ENCODE results near the gene JPH3.

The JPH3 gene

DNA sequence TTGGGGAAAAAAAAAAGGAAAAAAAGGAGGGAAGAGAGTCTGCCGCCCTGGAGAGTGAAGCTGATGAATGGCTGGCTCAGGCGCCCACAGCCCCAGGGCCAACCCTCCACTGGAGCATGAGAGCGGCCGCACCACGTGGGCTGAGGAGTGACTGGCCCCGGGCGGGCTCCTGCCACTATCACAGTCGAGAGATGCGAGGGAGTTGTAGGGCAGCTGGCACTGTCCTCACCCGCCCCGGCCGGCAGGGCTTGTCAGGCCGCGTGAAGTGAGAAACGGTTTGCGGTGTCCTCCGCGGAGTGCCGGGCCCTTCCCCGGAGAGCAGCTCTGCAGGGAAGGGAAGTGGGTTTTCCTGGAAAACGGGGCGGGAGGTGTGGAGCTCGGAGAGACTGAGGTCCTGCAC lies 45.9 kb downstream of the JPH3 start:
- Histone ChIP-seq H3K4me3 (ENCODE audit: low read depth in 1 of 2, low read length in 2 of 2) (no peak overlapping the region), H3K36me3 (ENCODE audit: control insufficient read depth in 1 of 2, insufficient read depth in 2 of 2, low read length in 2 of 2) (no peaks in the 10 kb centered on the region), H3K27ac (ENCODE audit: low read depth, low read length) (no peak overlapping the region), H3K27me3 (ENCODE audit: control insufficient read depth in 1 of 2, insufficient read depth in 2 of 2, low read length in 2 of 2) (peaks cover 17 to 28% of the 10 kb centered on the region in 2 donors), H3K9ac (ENCODE audit: low read depth in 1 of 2, low read length in 2 of 2) (no peak overlapping the region), H3K4me1 (ENCODE audit: control insufficient read depth in 1 of 2, insufficient read depth in 2 of 2, low read length in 2 of 2) (peaks cover 9 to 12% of the 10 kb centered on the region in 2 donors), H3K9me3 (ENCODE audit: control insufficient read depth in 1 of 2, low read length in 2 of 2) (no peaks in the 10 kb centered on the region)

DNA sequence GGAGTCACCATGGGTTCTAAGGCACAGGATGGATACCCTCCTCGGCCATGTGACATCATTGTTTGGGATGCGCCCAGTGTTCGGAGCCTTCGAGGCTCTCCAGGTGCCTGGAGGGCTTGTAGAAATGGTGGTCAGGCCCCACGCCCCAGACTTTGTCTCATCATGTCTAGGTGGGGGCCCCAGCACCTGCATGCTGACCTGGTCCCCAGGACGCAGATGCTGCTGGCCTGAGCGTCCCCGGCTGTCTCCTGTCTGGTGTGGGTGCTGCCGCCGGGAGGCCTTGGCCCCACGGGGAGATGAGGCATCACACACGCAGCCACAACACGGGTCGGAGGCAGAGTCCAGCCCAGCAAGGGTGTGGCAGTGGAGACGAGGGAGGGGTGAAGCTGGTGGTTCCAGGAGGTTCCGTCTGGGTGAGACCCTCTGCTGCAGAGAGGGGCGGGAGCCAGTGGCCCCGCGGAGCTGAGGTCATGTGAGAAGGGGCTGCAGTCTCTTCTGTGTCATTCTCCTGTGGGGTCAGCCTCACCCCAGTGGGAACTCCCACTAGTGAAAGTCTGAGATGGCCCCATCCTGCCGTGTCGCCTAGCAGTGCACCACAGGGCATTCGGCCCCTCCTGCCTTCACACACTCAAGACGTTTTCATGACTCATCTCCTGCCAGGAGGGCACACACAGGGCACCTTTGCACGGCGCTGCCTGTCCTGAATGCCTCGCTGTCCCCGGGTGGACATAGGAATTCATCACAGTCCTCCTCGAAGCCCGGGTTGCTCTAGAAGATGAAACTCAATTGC lies 46.6 kb downstream of the JPH3 start:
- H3K4me1 ChIP-seq (ENCODE audit: control insufficient read depth in 1 of 2, insufficient read depth in 2 of 2, low read length in 2 of 2), result peaks cover 9 to 12% of the 10 kb centered on the region in 2 donors
- no peak overlapping the region for H3K9ac ChIP-seq (ENCODE audit: low read depth in 1 of 2, low read length in 2 of 2)
- H3K9me3 ChIP-seq (ENCODE audit: control insufficient read depth in 1 of 2, low read length in 2 of 2), result no peaks in the 10 kb centered on the region
- H3K36me3 ChIP-seq (ENCODE audit: control insufficient read depth in 1 of 2, insufficient read depth in 2 of 2, low read length in 2 of 2), result no peaks in the 10 kb centered on the region
- peaks cover 17 to 28% of the 10 kb centered on the region in 2 donors for H3K27me3 ChIP-seq (ENCODE audit: control insufficient read depth in 1 of 2, insufficient read depth in 2 of 2, low read length in 2 of 2)
- H3K4me3 ChIP-seq (ENCODE audit: low read depth in 1 of 2, low read length in 2 of 2), result no peak overlapping the region
- H3K27ac ChIP-seq (ENCODE audit: low read depth, low read length), result no peak overlapping the region

DNA sequence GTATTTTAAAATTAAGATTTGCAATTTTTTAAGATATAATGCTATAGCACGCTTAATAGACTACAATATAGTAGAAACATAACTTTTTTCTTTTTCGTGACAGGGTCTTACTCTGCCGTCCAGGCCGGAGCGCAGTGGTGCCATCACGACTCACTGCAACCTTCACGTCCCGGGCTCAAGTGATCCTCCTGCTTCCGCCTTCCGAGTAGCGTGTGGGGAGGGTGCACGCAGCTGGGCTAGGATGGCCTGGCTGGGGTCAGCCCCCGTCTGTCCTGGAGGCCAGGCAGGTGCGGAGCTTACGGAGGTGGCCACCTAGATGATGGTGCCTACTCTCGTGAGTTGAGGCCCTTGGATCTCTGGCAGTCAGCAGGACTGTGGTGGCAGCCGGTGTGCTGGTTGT lies 50.1 kb downstream of the JPH3 start:
- no peak overlapping the region for H3K4me3 ChIP-seq (ENCODE audit: low read depth in 1 of 2, low read length in 2 of 2)
- no peaks in the 10 kb centered on the region for H3K4me1 ChIP-seq (ENCODE audit: control insufficient read depth in 1 of 2, insufficient read depth in 2 of 2, low read length in 2 of 2)
- no peak overlapping the region for H3K9ac ChIP-seq (ENCODE audit: low read depth in 1 of 2, low read length in 2 of 2)
- H3K27me3 ChIP-seq (ENCODE audit: control insufficient read depth in 1 of 2, insufficient read depth in 2 of 2, low read length in 2 of 2), result peaks cover 17 to 28% of the 10 kb centered on the region in 2 donors
- no peak overlapping the region for H3K27ac ChIP-seq (ENCODE audit: low read depth, low read length)
- H3K36me3 ChIP-seq (ENCODE audit: control insufficient read depth in 1 of 2, insufficient read depth in 2 of 2, low read length in 2 of 2), result no peaks in the 10 kb centered on the region
- no peaks in the 10 kb centered on the region for H3K9me3 ChIP-seq (ENCODE audit: control insufficient read depth in 1 of 2, low read length in 2 of 2)

DNA sequence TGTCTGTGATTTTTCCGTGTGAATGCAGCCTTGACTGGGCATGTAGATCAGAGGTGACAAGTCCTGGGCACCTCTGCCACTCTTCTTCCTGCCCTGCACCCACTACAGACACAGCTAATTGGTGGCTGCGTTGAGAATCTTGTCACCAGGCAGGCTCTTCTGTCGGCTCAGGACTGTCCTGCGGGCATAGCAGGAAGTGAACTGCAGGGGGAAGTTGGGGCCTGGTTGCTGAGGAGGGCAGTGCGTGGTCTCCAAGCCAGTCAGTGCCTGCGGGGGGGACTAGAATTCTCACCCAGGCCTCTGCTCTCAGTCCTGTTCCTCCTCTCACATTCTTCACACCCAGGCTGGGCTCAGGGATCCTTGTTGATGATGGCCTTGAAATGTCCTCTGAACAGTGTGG lies 50.5 kb downstream of the JPH3 start:
- H3K36me3 ChIP-seq (ENCODE audit: control insufficient read depth in 1 of 2, insufficient read depth in 2 of 2, low read length in 2 of 2), result no peaks in the 10 kb centered on the region
- H3K27me3 ChIP-seq (ENCODE audit: control insufficient read depth in 1 of 2, insufficient read depth in 2 of 2, low read length in 2 of 2), result peaks cover 17 to 26% of the 10 kb centered on the region in 2 donors
- no peaks in the 10 kb centered on the region for H3K9me3 ChIP-seq (ENCODE audit: control insufficient read depth in 1 of 2, low read length in 2 of 2)
- H3K9ac ChIP-seq (ENCODE audit: low read depth in 1 of 2, low read length in 2 of 2), result no peak overlapping the region
- H3K27ac ChIP-seq (ENCODE audit: low read depth, low read length), result no peak overlapping the region
- no peaks in the 10 kb centered on the region for H3K4me1 ChIP-seq (ENCODE audit: control insufficient read depth in 1 of 2, insufficient read depth in 2 of 2, low read length in 2 of 2)
- H3K4me3 ChIP-seq (ENCODE audit: low read depth in 1 of 2, low read length in 2 of 2), result no peak overlapping the region

DNA sequence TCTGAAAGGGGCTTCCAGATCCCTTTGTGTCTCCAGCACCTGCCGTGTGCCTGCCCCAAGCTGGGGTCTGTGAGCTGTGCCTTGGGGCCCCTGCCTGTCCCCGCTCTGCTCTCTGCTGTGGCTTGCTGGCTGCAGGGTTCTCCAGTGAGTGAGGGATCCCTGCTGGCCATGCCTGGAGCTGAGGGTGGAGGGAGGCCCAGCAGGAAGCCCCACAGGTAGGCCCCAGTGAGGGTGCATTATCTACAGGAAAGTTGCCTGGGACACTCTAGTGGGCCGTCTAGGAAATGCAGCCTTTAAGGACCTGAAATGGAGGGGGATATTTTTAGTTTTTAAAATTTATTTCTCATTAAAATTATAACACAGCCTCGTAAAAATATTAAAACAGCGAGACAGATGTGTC lies 50.9 kb downstream of the JPH3 start:
- Histone ChIP-seq H3K27ac (ENCODE audit: low read depth, low read length) (no peak overlapping the region), H3K36me3 (ENCODE audit: control insufficient read depth in 1 of 2, insufficient read depth in 2 of 2, low read length in 2 of 2) (no peaks in the 10 kb centered on the region), H3K9ac (ENCODE audit: low read depth in 1 of 2, low read length in 2 of 2) (no peak overlapping the region), H3K4me1 (ENCODE audit: control insufficient read depth in 1 of 2, insufficient read depth in 2 of 2, low read length in 2 of 2) (no peaks in the 10 kb centered on the region), H3K4me3 (ENCODE audit: low read depth in 1 of 2, low read length in 2 of 2) (no peak overlapping the region), H3K9me3 (ENCODE audit: control insufficient read depth in 1 of 2, low read length in 2 of 2) (no peaks in the 10 kb centered on the region), H3K27me3 (ENCODE audit: control insufficient read depth in 1 of 2, insufficient read depth in 2 of 2, low read length in 2 of 2) (peaks cover 17 to 22% of the 10 kb centered on the region in 2 donors)

DNA sequence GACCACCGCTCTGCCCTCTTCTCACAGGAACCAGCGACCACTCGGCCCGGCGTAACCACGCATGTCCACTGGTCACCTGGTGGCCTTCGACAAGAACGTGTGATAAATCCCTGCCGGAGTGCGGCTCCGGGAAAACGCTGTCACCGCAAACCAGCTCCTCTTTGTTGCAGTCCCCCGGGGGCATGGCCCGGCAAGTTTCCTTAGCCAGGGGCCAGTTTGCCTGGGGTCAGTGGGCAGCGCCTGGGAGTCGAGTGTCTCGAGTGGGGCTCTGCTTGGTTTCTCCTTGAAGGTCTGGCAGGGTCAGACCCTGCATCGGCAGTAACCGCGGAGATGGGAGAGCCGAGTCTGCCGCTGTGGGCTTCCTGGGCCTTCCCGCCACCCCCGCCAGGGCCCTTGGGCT lies 52.5 kb downstream of the JPH3 start:
- H3K9ac ChIP-seq (ENCODE audit: low read depth in 1 of 2, low read length in 2 of 2), result no peak overlapping the region
- no peaks in the 10 kb centered on the region for H3K36me3 ChIP-seq (ENCODE audit: control insufficient read depth in 1 of 2, insufficient read depth in 2 of 2, low read length in 2 of 2)
- no peaks in the 10 kb centered on the region for H3K9me3 ChIP-seq (ENCODE audit: control insufficient read depth in 1 of 2, low read length in 2 of 2)
- no peaks in the 10 kb centered on the region for H3K4me1 ChIP-seq (ENCODE audit: control insufficient read depth in 1 of 2, insufficient read depth in 2 of 2, low read length in 2 of 2)
- no peak overlapping the region for H3K4me3 ChIP-seq (ENCODE audit: low read depth in 1 of 2, low read length in 2 of 2)
- H3K27ac ChIP-seq (ENCODE audit: low read depth, low read length), result no peak overlapping the region
- peaks cover 2 to 6% of the 10 kb centered on the region in 2 donors for H3K27me3 ChIP-seq (ENCODE audit: control insufficient read depth in 1 of 2, insufficient read depth in 2 of 2, low read length in 2 of 2)

DNA sequence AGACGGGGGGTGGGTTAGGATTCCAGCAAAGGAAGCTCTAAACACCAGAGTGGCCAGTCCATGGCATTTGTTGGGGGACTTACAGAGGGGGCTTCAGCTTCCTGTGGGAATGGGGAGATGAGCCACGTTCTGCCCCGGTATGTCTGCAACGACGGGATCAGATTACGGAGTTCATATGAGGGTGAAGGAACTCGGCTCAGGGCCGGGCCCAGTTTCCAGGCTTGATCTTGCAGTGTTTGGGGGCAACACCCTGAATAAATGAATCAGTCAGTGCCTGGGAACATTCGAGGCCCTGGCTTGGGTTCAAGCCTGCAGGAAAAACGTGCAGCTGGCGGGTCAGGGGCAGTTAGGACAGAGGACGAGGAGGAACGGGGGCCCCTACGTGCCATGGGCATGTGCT lies 54.0 kb downstream of the JPH3 start:
- H3K36me3 ChIP-seq (ENCODE audit: control insufficient read depth in 1 of 2, insufficient read depth in 2 of 2, low read length in 2 of 2), result no peaks in the 10 kb centered on the region
- no peak overlapping the region for H3K9ac ChIP-seq (ENCODE audit: low read depth in 1 of 2, low read length in 2 of 2)
- H3K27me3 ChIP-seq (ENCODE audit: control insufficient read depth in 1 of 2, insufficient read depth in 2 of 2, low read length in 2 of 2), result peaks cover 0 to 2% of the 10 kb centered on the region in 2 donors
- H3K4me1 ChIP-seq (ENCODE audit: control insufficient read depth in 1 of 2, insufficient read depth in 2 of 2, low read length in 2 of 2), result no peaks in the 10 kb centered on the region
- H3K27ac ChIP-seq (ENCODE audit: low read depth, low read length), result no peak overlapping the region
- H3K4me3 ChIP-seq (ENCODE audit: low read depth in 1 of 2, low read length in 2 of 2), result no peak overlapping the region
- H3K9me3 ChIP-seq (ENCODE audit: control insufficient read depth in 1 of 2, low read length in 2 of 2), result no peaks in the 10 kb centered on the region

DNA sequence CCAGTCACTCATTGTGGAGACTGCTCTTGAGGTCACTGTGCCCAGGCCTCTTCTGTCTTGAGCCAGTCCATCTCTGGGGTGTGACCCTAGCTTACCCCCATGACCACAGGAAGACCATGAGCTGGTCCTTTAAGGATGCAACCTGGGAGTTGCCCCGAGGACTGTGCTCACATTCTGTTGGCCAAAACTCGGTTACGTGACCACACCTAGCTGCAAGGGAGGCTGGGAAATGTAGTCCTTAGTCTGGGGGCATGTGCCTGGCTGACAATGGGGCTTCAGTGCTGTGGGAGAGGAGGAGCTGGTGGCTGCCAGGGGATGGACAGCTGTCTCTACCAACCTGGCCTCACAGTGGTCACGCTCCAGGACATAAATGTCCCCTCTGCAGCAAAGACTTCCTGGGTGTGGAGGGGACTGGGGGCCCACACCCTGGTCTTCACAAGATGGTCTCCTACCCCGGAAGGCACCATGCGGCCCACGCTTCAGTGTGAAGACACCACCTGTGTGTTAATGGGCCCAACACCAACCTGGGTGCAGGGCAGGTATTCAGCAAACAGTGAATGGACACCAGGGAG lies 55.4 kb downstream of the JPH3 start:
- H3K4me1 ChIP-seq (ENCODE audit: control insufficient read depth in 1 of 2, insufficient read depth in 2 of 2, low read length in 2 of 2), result peaks cover 0 to 4% of the 10 kb centered on the region in 2 donors
- no peak overlapping the region for H3K9ac ChIP-seq (ENCODE audit: low read depth in 1 of 2, low read length in 2 of 2)
- no peak overlapping the region for H3K4me3 ChIP-seq (ENCODE audit: low read depth in 1 of 2, low read length in 2 of 2)
- H3K9me3 ChIP-seq (ENCODE audit: control insufficient read depth in 1 of 2, low read length in 2 of 2), result no peaks in the 10 kb centered on the region
- no peak overlapping the region for H3K27ac ChIP-seq (ENCODE audit: low read depth, low read length)
- H3K27me3 ChIP-seq (ENCODE audit: control insufficient read depth in 1 of 2, insufficient read depth in 2 of 2, low read length in 2 of 2), result peaks cover 0 to 2% of the 10 kb centered on the region in 2 donors
- no peaks in the 10 kb centered on the region for H3K36me3 ChIP-seq (ENCODE audit: control insufficient read depth in 1 of 2, insufficient read depth in 2 of 2, low read length in 2 of 2)

DNA sequence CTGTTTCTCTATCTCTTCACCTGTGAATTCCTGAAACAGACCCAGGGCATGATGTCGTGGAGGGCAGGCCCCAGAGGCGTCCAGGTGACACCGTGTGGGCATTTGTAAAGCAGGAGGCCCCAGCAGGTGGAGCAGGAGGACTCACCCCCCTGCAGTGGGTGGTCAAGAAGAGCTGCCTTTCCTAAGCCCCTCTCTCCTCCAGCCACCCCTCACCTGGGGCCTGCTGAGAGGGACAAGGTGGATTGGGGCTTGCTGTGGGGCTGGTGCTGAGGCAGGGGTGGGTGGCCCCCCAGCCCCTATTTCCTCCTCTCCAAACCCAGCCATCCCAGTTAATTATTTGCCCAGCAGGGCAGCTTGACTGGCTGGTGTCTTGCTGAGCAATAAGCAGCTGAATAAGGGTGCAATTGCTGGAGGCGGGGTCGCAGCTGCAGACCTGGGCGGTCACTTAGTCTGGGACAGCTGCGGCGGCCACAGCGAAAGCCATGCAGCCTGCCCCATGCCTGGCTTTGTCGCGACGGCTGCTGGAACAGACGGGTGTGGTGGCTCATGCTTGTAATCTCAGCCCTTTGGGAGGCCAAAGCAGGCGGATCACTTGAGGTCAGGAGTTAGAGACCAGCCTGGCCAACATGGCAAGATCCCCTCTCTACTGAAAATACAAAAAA lies 56.4 kb downstream of the JPH3 start:
- H3K9me3 ChIP-seq (ENCODE audit: control insufficient read depth in 1 of 2, low read length in 2 of 2), result no peaks in the 10 kb centered on the region
- H3K27me3 ChIP-seq (ENCODE audit: control insufficient read depth in 1 of 2, insufficient read depth in 2 of 2, low read length in 2 of 2), result peaks cover 0 to 2% of the 10 kb centered on the region in 2 donors
- H3K4me1 ChIP-seq (ENCODE audit: control insufficient read depth in 1 of 2, insufficient read depth in 2 of 2, low read length in 2 of 2), result peaks cover 0 to 5% of the 10 kb centered on the region in 2 donors
- no peak overlapping the region for H3K4me3 ChIP-seq (ENCODE audit: low read depth in 1 of 2, low read length in 2 of 2)
- H3K27ac ChIP-seq (ENCODE audit: low read depth, low read length), result no peak overlapping the region
- H3K9ac ChIP-seq (ENCODE audit: low read depth in 1 of 2, low read length in 2 of 2), result no peak overlapping the region
- no peaks in the 10 kb centered on the region for H3K36me3 ChIP-seq (ENCODE audit: control insufficient read depth in 1 of 2, insufficient read depth in 2 of 2, low read length in 2 of 2)

DNA sequence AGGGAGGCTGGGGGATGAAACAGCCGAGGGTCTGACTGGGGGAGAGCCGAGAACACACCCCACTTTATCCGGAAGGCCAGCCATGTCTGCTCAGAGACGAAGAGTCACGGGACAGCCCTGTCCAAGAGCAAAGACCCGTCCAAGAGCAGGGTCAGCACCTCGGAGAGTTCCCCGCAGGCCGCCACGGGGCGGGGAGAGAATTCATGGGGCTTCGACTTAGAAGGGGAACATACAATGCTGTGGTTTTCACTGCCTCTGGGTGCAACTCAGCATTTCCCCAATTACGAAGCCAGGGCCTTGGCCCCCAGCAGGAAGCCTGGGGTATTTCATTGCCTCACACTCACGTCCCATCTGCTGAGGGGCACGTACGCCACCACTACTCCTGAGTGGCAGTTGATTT lies 59.3 kb downstream of the JPH3 start:
- Histone ChIP-seq H3K36me3 (ENCODE audit: control insufficient read depth in 1 of 2, insufficient read depth in 2 of 2, low read length in 2 of 2) (no peaks in the 10 kb centered on the region), H3K9ac (ENCODE audit: low read depth in 1 of 2, low read length in 2 of 2) (no peak overlapping the region), H3K4me1 (ENCODE audit: control insufficient read depth in 1 of 2, insufficient read depth in 2 of 2, low read length in 2 of 2) (peaks cover 0 to 5% of the 10 kb centered on the region in 2 donors), H3K4me3 (ENCODE audit: low read depth in 1 of 2, low read length in 2 of 2) (no peak overlapping the region), H3K9me3 (ENCODE audit: control insufficient read depth in 1 of 2, low read length in 2 of 2) (no peaks in the 10 kb centered on the region), H3K27ac (ENCODE audit: low read depth, low read length) (no peak overlapping the region), H3K27me3 (ENCODE audit: control insufficient read depth in 1 of 2, insufficient read depth in 2 of 2, low read length in 2 of 2) (peaks cover 0 to 2% of the 10 kb centered on the region in 2 donors)
